Fibroblast of lung (primary cell): ENCODE measurements around the gene RET. TPM values are rescaled to one million over a fixed set of nuclear protein-coding genes. Genes with fewer than 3 reads are reported as not detected.
A peak's percentile ranks its signal among the peaks of the same experiment; 100 is the strongest.

Source experiments
- DNase-seq, 2 donors: peaks; one replicate each; pipeline versions ENCODE4 v3.0.0 to v3.0.0-alpha.2; 2010; ENCODE audit warnings: low read depth in 2 of 2
- H2AFZ ChIP-seq: 2 replicates; pipeline ENCODE4 v1.5.1; 2012; ENCODE audit warnings: low read length, control low read depth, inconsistent platforms
- H3K27ac ChIP-seq: 2 replicates; pipeline ENCODE4 v1.5.1; 2011; ENCODE audit warnings: low read length, control low read depth; ENCODE audit not compliant: insufficient read depth
- H3K27me3 ChIP-seq: 2 replicates; pipeline ENCODE4 v1.5.1; 2011; ENCODE audit warnings: mild to moderate bottlenecking, low read length; ENCODE audit not compliant: control insufficient read depth, insufficient read depth
- H3K36me3 ChIP-seq: 2 replicates; pipeline ENCODE4 v1.5.1; 2011; ENCODE audit warnings: low read length; ENCODE audit not compliant: control insufficient read depth, insufficient read depth
- H3K4me1 ChIP-seq: 2 replicates; pipeline ENCODE4 v1.5.1; 2011; ENCODE audit warnings: low read length; ENCODE audit not compliant: control insufficient read depth, insufficient read depth; ENCODE audit errors: extremely low read depth
- H3K4me2 ChIP-seq: 2 replicates; pipeline ENCODE4 v1.5.1; 2011; ENCODE audit warnings: low read length, control low read depth; ENCODE audit not compliant: insufficient read depth; ENCODE audit errors: extremely low read depth
- H3K4me3 ChIP-seq, 4 experiments: fragments of 200-600 bp in 1 of 4; sonication (generic) in 1 of 4; replicated peaks in 1 of 4; 2 replicates each; pipeline ENCODE4 v1.5.1; 2011 to 2016; ENCODE audit warnings: low read length in 4 of 4, low read depth in 3 of 4, mild to moderate bottlenecking in 3 of 4, control low read depth in 2 of 4, inconsistent platforms in 1 of 4, mixed read lengths in 1 of 4; ENCODE audit not compliant: insufficient read depth in 1 of 4; ENCODE audit errors: control extremely low read depth in 1 of 4
- H3K79me2 ChIP-seq: 2 replicates; pipeline ENCODE4 v1.5.1; 2012; ENCODE audit warnings: mild to moderate bottlenecking, low read length, inconsistent platforms; ENCODE audit not compliant: control insufficient read depth, insufficient read depth
- H3K9ac ChIP-seq: 2 replicates; pipeline ENCODE4 v1.5.1; 2011; ENCODE audit warnings: mild to moderate bottlenecking, low read length, control low read depth; ENCODE audit not compliant: insufficient read depth
- H3K9me3 ChIP-seq: 2 replicates; pipeline ENCODE4 v1.5.1; 2012; ENCODE audit warnings: low read depth, low read length; ENCODE audit not compliant: control insufficient read depth, insufficient read depth
- H4K20me1 ChIP-seq: 2 replicates; pipeline ENCODE4 v1.5.1; 2011; ENCODE audit warnings: low read length; ENCODE audit not compliant: control insufficient read depth, insufficient read depth; ENCODE audit errors: extremely low read depth
- EZH2 ChIP-seq: IDR thresholded peaks from 2 replicates; pipeline ENCODE4 v1.5.1; 2012; ENCODE audit warnings: low read length, control low read depth, mild to moderate bottlenecking; ENCODE audit errors: missing control alignments
- polyA plus RNA-seq, 2 donors: library from polyadenylated mRNA; depleted of rRNA in 1 of 2; stranded (reverse) in 1 of 2; unstranded in 1 of 2; fragments of >200 nt; gene quantifications; 2 replicates each; pipeline ENCODE4 v1.2.1, GENCODE V29; 2011 to 2012; ENCODE audit warnings: missing spikeins in 1 of 2
- total RNA-seq: library from RNA; depleted of rRNA; stranded (reverse); fragments of >200 nt; gene quantifications from 2 replicates; pipeline ENCODE4 v1.2.1, GENCODE V29; 2014
- TF ChIP-seq, protein P1 (sequence below), 2 donors: IDR thresholded peaks in 1 of 2; conservative IDR thresholded peaks in 1 of 2; 1 replicate in 1 of 2; 2 replicates in 1 of 2; pipeline ENCODE4 v1.5.1; 2011 to 2012; ENCODE audit warnings: low read length in 2 of 2, control low read depth in 1 of 2, inconsistent platforms in 1 of 2, low read depth in 1 of 2, mild to moderate bottlenecking in 1 of 2

The RET gene
- total and polyA plus RNA-seq, 2 donors (not counting 1 experiment from before 2014, with no cell fraction given): 0.08 to 0.83 TPM

GRCh38 chr10:43074827-43075611 lies 1.9 kb upstream of the RET start:
- no peak overlapping the region for H3K9ac ChIP-seq

DNA sequence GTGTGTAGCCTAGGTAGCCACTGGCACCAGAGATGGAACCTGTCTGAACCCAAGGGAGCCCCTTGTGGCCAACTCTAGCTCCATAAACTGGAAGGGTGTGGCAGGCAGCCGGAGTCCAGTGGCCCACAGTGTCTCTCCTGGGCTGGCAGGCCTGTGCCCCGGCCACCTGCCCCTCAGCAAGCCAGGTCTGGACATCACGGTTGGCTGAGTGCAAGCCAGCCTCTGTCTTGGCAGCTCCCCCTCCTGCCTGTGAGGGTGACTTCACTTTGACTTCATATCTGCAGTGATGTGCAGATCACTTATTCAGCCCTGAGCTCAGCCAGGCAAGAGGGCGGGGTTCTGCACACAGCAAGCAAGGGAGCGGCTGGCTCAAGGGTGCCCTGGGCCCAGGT lies 1.3 kb upstream of the RET start:
- no peak overlapping the region for H3K27ac ChIP-seq
- H4K20me1 ChIP-seq: no peaks in the 10 kb centered on the region
- no peaks in the 10 kb centered on the region for H3K4me1 ChIP-seq
- DNase-seq: no peak
- H3K4me3 ChIP-seq: no peak overlapping the region
- no peaks in the 10 kb centered on the region for H3K36me3 ChIP-seq
- H3K79me2 ChIP-seq: no peaks in the 10 kb centered on the region
- peaks cover 6% of the 10 kb centered on the region for H3K27me3 ChIP-seq
- TF ChIP-seq EZH2: no peak
- TF ChIP-seq, protein P1, sequence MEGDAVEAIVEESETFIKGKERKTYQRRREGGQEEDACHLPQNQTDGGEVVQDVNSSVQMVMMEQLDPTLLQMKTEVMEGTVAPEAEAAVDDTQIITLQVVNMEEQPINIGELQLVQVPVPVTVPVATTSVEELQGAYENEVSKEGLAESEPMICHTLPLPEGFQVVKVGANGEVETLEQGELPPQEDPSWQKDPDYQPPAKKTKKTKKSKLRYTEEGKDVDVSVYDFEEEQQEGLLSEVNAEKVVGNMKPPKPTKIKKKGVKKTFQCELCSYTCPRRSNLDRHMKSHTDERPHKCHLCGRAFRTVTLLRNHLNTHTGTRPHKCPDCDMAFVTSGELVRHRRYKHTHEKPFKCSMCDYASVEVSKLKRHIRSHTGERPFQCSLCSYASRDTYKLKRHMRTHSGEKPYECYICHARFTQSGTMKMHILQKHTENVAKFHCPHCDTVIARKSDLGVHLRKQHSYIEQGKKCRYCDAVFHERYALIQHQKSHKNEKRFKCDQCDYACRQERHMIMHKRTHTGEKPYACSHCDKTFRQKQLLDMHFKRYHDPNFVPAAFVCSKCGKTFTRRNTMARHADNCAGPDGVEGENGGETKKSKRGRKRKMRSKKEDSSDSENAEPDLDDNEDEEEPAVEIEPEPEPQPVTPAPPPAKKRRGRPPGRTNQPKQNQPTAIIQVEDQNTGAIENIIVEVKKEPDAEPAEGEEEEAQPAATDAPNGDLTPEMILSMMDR (conservative IDR thresholded peaks at IDR 0.05 in 1 of 2, IDR thresholded peaks at IDR 0.05 in 1 of 2; ENCODE audit: low read depth in 1 of 2, low read length in 2 of 2): peak in 1 of 2 donors; percentile 23
- no peak overlapping the region for H2AFZ ChIP-seq
- H3K9ac ChIP-seq: no peak overlapping the region
- no peak overlapping the region for H3K4me2 ChIP-seq
- H3K9me3 ChIP-seq: no peaks in the 10 kb centered on the region

More at GRCh38 chr10:43074827-43075611, 1.9 kb upstream of the RET start:
- DNase-seq: no peak
- Histone ChIP-seq H2AFZ (no peak overlapping the region), H4K20me1 (no peaks in the 10 kb centered on the region), H3K79me2 (no peaks in the 10 kb centered on the region), H3K4me2 (no peak overlapping the region), H3K9me3 (no peaks in the 10 kb centered on the region), H3K4me1 (no peaks in the 10 kb centered on the region), H3K36me3 (no peaks in the 10 kb centered on the region), H3K4me3 (no peak overlapping the region), H3K27me3 (peaks cover 11% of the 10 kb centered on the region), H3K27ac (no peak overlapping the region)
- TF ChIP-seq EZH2: no peak
- TF ChIP-seq, protein P1 (conservative IDR thresholded peaks at IDR 0.05 in 1 of 2, IDR thresholded peaks at IDR 0.05 in 1 of 2; ENCODE audit: low read depth in 1 of 2, low read length in 2 of 2): no peak

DNA sequence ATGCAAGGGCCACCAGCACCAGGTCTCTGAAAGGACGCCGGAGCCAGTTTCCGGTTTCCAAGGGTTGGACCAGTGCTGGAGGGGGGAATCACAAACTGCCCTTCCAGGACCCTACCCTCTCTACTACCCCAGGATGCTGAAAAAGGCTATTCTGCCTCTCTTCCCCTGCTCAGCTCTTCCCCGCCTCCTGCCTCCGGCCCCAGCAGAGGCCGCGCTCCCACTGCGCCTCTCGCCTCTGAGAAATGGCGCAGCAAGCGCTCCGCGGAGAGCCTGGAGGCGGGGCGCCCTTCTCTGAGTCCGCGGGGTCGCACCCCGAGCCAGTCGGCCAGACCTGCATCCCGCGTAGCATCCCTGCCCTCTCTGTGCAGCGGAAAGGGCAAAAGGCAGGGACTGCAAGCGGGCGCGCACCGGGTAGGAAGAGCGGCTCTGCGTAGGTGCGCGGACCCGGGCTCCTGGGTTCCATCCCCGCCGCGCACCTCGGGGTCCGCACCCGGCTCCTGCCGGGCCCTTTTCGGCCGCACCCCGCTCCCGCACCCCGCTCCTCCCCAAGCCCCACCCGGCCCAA lies 476 bp upstream of the RET start:
- Histone ChIP-seq H3K79me2 (no peaks in the 10 kb centered on the region), H3K27me3 (peaks cover 6% of the 10 kb centered on the region), H3K36me3 (no peaks in the 10 kb centered on the region), H3K4me1 (no peaks in the 10 kb centered on the region), H3K9me3 (no peaks in the 10 kb centered on the region), H3K4me3 (peak overlapping the region in 3 of 4 experiments; percentile 9 to 38 (median 35)), H3K27ac (no peak overlapping the region), H3K4me2 (peak overlapping the region; percentile 5), H4K20me1 (no peaks in the 10 kb centered on the region), H2AFZ (no peak overlapping the region), H3K9ac (no peak overlapping the region)
- peak; percentile 52 for TF ChIP-seq EZH2
- TF ChIP-seq, protein P1 (conservative IDR thresholded peaks at IDR 0.05 in 1 of 2, IDR thresholded peaks at IDR 0.05 in 1 of 2; ENCODE audit: low read depth in 1 of 2, low read length in 2 of 2): no peak
- no peak for DNase-seq
